ENCODE measurements around the gene COL18A1.

Gene COL18A1

DNA sequence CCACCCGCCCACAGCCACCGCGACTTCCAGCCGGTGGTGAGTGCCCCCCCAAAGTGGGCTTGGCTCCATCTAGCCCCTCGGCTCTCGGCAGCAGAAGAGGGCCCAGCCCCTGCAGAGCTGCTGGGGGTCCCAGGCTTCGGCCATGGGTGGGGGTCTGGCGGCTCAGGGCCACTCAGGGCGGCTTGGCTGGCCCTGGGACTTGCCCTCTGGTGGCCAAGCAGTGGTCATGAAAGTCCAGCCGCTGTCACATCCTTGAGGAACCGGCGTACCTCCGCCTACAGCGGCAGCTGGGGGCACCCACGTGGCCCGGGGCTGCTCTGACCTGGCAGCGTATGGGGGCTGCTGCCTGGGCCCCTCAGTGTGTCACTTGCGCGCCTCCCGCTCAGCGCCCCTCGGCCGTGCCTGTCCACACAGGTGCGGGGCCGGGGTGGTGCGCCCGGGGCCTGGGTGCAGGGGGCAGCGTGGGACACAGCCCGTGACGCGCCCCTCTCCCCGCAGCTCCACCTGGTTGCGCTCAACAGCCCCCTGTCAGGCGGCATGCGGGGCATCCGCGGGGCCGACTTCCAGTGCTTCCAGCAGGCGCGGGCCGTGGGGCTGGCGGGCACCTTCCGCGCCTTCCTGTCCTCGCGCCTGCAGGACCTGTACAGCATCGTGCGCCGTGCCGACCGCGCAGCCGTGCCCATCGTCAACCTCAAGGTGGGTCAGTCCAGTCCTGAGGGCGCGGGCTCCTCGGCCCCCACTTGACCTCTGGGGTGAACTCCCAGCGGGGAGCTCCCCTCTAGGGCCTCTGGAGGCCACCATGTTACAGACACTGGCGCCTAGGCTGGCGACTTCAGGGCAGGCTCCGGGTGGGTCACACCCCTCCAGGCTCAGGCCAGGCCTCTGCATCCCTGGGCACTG is 104.9 kb downstream of the COL18A1 start:
- no peak for DNase-seq

GRCh38 chr21:45510466-45510955 is 105.5 kb downstream of the COL18A1 start:
- no peak for DNase-seq

DNA sequence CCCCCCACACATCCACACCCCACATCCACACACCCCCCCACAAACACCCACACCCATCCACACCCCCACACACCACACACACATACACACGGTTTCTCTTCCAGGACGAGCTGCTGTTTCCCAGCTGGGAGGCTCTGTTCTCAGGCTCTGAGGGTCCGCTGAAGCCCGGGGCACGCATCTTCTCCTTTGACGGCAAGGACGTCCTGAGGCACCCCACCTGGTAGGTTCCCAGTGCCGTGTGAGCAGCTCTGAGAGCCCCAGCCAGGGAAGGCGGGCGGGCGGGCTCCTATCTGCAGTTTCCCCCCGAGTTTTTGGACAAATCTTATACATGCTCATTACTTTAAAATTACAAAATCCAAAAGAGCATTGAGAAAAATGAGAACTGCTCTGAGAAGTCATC is 106.0 kb downstream of the COL18A1 start:
- DNase-seq = no peak

- DNase-seq = no peak
Measured at GRCh38 chr21:45511661-45512431, 106.9 kb downstream of the COL18A1 start.

- DNase-seq = no peak
Measured at GRCh38 chr21:45512626-45513002, 107.6 kb downstream of the COL18A1 start.

DNA sequence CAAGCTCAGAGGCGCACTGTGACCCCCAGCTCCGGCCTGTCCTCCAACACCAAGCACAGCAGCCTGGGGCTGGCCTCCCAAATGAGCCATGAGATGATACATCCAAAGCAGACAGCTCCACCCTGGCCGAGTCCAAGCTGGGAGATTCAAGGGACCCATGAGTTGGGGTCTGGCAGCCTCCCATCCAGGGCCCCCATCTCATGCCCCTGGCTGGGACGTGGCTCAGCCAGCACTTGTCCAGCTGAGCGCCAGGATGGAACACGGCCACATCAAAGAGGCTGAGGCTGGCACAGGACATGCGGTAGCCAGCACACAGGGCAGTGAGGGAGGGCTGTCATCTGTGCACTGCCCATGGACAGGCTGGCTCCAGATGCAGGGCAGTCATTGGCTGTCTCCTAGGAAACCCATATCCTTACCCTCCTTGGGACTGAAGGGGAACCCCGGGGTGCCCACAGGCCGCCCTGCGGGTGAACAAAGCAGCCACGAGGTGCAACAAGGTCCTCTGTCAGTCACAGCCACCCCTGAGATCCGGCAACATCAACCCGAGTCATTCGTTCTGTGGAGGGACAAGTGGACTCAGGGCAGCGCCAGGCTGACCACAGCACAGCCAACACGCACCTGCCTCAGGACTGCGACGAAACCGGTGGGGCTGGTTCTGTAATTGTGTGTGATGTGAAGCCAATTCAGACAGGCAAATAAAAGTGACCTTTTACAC is 108.2 kb downstream of the COL18A1 start:
- DNase-seq = no peak

DNA sequence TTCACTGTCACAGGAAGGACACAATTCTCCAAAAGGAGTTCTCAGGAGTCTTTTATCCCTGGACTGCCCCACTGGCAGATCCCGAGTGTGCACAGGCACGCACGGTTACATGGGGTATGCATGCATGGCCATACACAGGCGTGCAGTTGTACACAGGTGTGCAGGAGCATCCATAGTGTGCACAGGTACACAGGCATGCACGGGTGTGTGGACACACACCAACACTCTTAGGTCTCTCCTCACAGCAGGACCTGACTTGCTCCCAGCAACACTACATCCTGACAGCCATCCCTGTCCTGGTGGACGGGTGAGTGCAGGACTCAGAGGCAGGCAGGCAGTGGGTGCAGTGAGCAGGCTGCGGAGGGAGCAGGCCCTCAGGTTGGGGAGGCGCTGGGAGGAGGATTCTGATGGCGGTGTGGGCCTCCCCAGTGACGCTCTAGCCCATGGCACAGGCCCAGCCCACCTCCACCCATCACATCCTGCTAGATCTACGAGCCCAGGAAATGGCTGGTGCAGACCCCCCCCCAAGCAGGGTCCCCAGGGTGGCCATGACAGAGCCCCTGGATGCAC is 108.9 kb downstream of the COL18A1 start:
- DNase-seq = no peak

DNA sequence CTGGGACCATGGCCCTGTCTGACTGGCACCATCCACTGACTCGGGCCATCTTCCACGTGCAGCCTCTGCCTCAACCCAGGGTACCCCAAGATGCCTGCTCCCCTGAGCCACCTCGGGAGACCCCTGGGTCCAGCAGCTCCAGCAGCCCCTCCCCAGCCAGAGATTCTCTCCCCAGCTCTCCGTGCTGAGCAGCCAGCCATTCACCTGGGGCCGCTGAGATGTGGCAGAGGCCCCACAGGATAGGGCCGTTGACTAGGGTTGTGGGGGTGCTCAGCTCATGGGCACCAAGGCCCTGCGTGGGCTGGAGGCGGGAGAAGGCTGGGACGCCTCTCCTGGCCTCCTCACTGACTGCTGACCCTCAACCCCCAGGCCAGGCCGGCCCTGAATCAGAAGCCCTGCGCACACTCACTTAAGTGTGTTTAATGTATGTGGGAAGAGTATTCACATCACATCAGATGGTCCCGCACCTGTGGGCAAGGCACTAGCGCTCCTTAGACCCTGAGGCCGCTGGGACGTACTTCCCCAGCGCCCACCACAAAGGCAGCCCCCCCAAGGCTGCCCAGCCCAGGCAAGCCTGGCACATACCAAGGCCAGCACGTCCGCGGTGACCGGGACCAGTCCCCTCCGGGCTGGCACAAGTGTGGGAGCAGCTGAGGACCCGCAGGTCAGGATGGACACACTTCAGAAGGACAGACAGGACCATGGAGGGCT is 109.5 kb downstream of the COL18A1 start:
- DNase-seq = no peak

GRCh38 chr21:45515241-45516061 is 110.5 kb downstream of the COL18A1 start:
- no peak for DNase-seq

DNA sequence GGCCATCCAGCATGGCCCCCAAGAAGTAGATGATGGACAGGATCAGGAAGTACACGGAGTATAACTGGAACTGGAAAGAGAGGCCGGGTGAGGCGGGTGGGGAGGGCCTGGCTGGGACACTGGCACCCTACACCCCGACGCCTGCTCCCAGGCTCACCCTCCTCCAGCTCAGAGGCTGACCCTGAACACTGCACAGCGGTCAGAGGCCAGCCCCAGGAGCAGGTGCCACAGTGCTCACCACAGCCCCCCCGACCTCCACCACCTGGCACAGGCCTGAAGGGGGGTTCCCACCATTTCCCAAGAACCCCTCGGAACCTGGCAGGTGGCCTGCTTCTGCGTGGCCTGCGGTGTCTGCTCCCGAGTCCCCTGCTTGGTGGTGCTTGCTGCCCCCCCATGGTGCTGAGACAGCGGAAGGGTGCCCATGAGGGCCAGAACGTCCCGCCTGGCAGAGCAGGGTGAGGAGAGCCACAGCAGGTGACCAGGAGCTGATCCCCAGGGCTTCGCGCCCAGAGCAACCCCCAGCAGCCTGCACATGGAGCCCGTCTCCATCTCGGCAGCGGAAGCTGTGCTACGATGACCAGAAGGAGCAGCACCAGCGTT is 111.2 kb downstream of the COL18A1 start:
- no peak for DNase-seq

GRCh38 chr21:45516671-45517151 is 111.7 kb downstream of the COL18A1 start:
- no peak for DNase-seq

GRCh38 chr21:45517249-45518065 is 112.5 kb downstream of the COL18A1 start:
- no peak for DNase-seq

GRCh38 chr21:45518742-45519141 is 113.8 kb downstream of the COL18A1 start:
- DNase-seq = no peak

GRCh38 chr21:45519182-45519581 is 114.2 kb downstream of the COL18A1 start:
- DNase-seq = no peak

GRCh38 chr21:45521241-45521640 is 116.3 kb downstream of the COL18A1 start:
- no peak for DNase-seq

- no peak for DNase-seq
Measured at GRCh38 chr21:45522381-45522780, 117.4 kb downstream of the COL18A1 start.

DNA sequence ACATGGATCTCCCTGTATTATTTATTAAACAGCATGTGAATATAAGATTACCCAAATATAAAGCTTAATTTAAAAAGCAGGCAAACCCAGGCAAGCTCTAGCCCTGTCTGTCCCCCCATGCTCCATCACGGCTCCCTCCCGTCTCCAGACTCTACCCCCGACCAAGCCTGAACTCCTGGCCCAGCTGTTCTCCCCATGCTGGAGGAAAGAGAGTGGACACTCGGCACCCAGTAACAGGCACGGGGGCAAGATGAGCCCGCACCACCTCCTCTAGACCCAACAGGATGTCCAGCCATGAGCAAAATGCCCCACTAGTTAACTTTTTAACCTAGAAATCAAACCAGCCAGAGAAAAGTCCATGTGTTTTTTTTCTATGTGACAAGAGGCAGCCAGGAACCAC is 118.0 kb downstream of the COL18A1 start:
- no peak for DNase-seq

GRCh38 chr21:45523411-45524101 is 118.6 kb downstream of the COL18A1 start:
- DNase-seq = no peak

DNA sequence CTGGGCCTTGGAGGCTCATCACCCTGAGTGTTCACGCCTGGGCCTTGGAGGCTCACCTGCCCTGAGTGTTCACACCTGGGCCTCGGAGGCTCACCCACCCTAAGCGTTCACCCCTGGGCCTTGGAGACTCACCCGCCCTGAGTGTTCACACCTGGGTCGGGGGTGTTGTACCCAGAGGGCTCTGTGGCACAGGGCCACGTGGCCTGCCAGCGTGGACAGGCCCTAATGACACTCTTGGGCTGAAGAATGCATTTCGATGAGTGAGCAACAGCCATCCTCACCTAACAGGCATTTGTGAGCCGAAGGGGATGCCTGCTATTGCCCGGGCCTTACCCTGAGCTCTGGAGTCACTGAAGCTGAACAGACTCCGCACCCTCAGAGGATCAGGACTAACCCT is 119.8 kb downstream of the COL18A1 start:
- DNase-seq = no peak

Data from stimulated activated CD4-positive, alpha-beta T cell treated with anti-CD3 and anti-CD28 coated beads, Interleukin-12 subunit alpha, Interleukin-12 subunit beta, amount 100 ng/mL, for 4 hours (primary cell).